ENCODE measurements around the gene VAMP7. TPM values are rescaled to one million over a fixed set of nuclear protein-coding genes. Genes with fewer than 3 reads are reported as not detected.

Gene VAMP7
- total and polyA plus RNA-seq, 10 of the 15 experiments (the other 5 are each of a cell fraction or from before 2014, with no cell fraction given), result 15.1 to 52.4 (median 35.8) TPM

DNA sequence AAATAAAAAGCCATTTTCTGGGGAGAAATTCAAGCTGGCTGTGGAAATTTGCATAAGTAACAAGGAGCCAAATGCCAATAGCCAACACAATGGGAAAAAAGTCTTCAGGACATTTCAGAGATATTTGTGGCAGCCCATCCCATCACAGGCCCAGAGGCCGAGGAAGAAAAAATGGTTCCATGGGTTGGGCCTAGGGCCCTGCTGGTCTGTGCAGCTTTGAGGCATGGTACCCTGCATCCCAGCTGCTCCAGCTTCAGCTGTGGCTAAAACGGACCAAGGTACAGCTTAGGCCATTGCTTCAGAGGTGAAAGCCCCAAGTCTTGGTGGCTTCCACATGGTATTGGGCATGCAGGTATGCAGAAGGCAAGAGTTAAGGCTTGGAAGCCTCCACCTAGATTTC is 102.2 kb downstream of the VAMP7 start:
- no peak for TF ChIP-seq POU2F2 (IDR thresholded peaks at IDR 0.05; ENCODE audit: borderline replicate concordance, low read depth, low read length)
- TF ChIP-seq, protein P1, sequence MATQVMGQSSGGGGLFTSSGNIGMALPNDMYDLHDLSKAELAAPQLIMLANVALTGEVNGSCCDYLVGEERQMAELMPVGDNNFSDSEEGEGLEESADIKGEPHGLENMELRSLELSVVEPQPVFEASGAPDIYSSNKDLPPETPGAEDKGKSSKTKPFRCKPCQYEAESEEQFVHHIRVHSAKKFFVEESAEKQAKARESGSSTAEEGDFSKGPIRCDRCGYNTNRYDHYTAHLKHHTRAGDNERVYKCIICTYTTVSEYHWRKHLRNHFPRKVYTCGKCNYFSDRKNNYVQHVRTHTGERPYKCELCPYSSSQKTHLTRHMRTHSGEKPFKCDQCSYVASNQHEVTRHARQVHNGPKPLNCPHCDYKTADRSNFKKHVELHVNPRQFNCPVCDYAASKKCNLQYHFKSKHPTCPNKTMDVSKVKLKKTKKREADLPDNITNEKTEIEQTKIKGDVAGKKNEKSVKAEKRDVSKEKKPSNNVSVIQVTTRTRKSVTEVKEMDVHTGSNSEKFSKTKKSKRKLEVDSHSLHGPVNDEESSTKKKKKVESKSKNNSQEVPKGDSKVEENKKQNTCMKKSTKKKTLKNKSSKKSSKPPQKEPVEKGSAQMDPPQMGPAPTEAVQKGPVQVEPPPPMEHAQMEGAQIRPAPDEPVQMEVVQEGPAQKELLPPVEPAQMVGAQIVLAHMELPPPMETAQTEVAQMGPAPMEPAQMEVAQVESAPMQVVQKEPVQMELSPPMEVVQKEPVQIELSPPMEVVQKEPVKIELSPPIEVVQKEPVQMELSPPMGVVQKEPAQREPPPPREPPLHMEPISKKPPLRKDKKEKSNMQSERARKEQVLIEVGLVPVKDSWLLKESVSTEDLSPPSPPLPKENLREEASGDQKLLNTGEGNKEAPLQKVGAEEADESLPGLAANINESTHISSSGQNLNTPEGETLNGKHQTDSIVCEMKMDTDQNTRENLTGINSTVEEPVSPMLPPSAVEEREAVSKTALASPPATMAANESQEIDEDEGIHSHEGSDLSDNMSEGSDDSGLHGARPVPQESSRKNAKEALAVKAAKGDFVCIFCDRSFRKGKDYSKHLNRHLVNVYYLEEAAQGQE (IDR thresholded peaks at IDR 0.05; ENCODE audit: low read depth, low read length), result no peak
- TF ChIP-seq CREM (IDR thresholded peaks at IDR 0.05; ENCODE audit: low read depth), result no peak
- TF ChIP-seq RUNX3 (IDR thresholded peaks at IDR 0.05; ENCODE audit: low read length), result no peak
- in situ Hi-C loops (cut with MboI), result no loop called here

DNA sequence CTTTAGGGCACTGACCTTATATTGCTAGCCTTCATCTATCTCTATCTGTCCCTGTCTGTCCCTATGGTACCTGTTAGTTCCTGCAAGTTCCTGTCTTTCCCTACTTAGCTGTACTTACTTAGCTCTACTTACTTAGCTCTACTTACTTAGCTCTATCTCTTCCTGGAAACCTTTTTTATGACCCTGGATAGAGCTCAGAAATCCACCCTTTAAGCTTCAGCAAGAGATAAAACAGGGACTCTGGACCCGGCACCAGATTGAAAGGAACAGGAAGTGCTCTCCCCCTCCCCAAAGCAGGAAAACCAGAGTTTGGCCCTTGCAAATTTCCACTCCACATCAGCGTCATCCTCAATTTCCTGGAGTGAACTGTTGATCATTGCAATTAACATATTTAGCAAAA is 104.1 kb downstream of the VAMP7 start:
- Histone ChIP-seq H3K79me2 (ENCODE audit: control insufficient read depth, insufficient read depth, low read length) (no peaks in the 10 kb centered on the region), H3K4me3 (no peak overlapping the region), H2AFZ (ENCODE audit: control insufficient read depth, low read depth, low read length) (no peak overlapping the region), H3K4me1 (ENCODE audit: control insufficient read depth, insufficient read depth, low read length) (no peaks in the 10 kb centered on the region), H4K20me1 (ENCODE audit: control insufficient read depth, insufficient read depth) (no peaks in the 10 kb centered on the region), H3K27ac (ENCODE audit: control insufficient read depth, insufficient read depth) (no peak overlapping the region), H3K27me3 (replicated peaks in 1 of 2; ENCODE audit: control insufficient read depth in 2 of 2, insufficient read depth in 2 of 2, low read length in 1 of 2) (no peaks in the 10 kb centered on the region), H3K4me2 (ENCODE audit: control insufficient read depth, insufficient read depth) (no peak overlapping the region), H3K36me3 (ENCODE audit: control insufficient read depth in 2 of 2, insufficient read depth in 2 of 2, low read length in 1 of 2) (no peaks in the 10 kb centered on the region), H3K9me3 (replicated peaks; ENCODE audit: control insufficient read depth, insufficient read depth, low read length) (no peaks in the 10 kb centered on the region; the same call in 2 of the 3 replicates), H3K9ac (ENCODE audit: control insufficient read depth, insufficient read depth, low read length) (no peak overlapping the region)
- ChIA-PET RAD21 (ENCODE audit: unreplicated experiment) (no interaction called here), CTCF (no interaction called here), SMC1A (ENCODE audit: uncharacterized antibody, unreplicated experiment) (no interaction called here), POLR2A (no interaction called here)
- DNase-seq (ENCODE audit: low read depth, low spot score) (no peak), FAIRE-seq (no peak), ATAC-seq (no peak)
- WGBS (ENCODE audit: insufficient coverage, insufficient replicate concordance, low lambda C conversion rate, missing lambda C conversion rate), result 44% methylated on average over 2 of the region's 2 CpGs
- no TSS peak for BruUV-seq (replicated peaks)
- TF ChIP-seq, protein P2, sequence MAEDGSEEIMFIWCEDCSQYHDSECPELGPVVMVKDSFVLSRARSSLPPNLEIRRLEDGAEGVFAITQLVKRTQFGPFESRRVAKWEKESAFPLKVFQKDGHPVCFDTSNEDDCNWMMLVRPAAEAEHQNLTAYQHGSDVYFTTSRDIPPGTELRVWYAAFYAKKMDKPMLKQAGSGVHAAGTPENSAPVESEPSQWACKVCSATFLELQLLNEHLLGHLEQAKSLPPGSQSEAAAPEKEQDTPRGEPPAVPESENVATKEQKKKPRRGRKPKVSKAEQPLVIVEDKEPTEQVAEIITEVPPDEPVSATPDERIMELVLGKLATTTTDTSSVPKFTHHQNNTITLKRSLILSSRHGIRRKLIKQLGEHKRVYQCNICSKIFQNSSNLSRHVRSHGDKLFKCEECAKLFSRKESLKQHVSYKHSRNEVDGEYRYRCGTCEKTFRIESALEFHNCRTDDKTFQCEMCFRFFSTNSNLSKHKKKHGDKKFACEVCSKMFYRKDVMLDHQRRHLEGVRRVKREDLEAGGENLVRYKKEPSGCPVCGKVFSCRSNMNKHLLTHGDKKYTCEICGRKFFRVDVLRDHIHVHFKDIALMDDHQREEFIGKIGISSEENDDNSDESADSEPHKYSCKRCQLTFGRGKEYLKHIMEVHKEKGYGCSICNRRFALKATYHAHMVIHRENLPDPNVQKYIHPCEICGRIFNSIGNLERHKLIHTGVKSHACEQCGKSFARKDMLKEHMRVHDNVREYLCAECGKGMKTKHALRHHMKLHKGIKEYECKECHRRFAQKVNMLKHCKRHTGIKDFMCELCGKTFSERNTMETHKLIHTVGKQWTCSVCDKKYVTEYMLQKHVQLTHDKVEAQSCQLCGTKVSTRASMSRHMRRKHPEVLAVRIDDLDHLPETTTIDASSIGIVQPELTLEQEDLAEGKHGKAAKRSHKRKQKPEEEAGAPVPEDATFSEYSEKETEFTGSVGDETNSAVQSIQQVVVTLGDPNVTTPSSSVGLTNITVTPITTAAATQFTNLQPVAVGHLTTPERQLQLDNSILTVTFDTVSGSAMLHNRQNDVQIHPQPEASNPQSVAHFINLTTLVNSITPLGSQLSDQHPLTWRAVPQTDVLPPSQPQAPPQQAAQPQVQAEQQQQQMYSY (CRISPR knock-in tag; IDR thresholded peaks at IDR 0.05), result no peak
- TF ChIP-seq, protein P3, sequence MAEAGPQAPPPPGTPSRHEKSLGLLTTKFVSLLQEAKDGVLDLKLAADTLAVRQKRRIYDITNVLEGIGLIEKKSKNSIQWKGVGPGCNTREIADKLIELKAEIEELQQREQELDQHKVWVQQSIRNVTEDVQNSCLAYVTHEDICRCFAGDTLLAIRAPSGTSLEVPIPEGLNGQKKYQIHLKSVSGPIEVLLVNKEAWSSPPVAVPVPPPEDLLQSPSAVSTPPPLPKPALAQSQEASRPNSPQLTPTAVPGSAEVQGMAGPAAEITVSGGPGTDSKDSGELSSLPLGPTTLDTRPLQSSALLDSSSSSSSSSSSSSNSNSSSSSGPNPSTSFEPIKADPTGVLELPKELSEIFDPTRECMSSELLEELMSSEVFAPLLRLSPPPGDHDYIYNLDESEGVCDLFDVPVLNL (IDR thresholded peaks at IDR 0.05; ENCODE audit: low read depth, low read length), result no peak
- no peak for TF ChIP-seq ATF7 (IDR thresholded peaks at IDR 0.05; ENCODE audit: low read depth)
- intact Hi-C loops (cut with micrococcal nuclease; ENCODE audit: unreplicated experiment) (no loop called here), in situ Hi-C loops (cut with MboI) (no loop called here)

More for the DNA sequence above, 102.2 kb downstream of the VAMP7 start:
- ChIA-PET CTCF (no interaction called here), SMC1A (ENCODE audit: uncharacterized antibody, unreplicated experiment) (no interaction called here), POLR2A (no interaction called here), RAD21 (ENCODE audit: unreplicated experiment) (no interaction called here)
- FAIRE-seq, result no peak
- Histone ChIP-seq H3K79me2 (ENCODE audit: control insufficient read depth, insufficient read depth, low read length) (no peaks in the 10 kb centered on the region), H3K4me2 (ENCODE audit: control insufficient read depth, insufficient read depth) (no peak overlapping the region), H3K4me1 (ENCODE audit: control insufficient read depth, insufficient read depth, low read length) (no peaks in the 10 kb centered on the region), H2AFZ (ENCODE audit: control insufficient read depth, low read depth, low read length) (no peak overlapping the region), H3K9ac (ENCODE audit: control insufficient read depth, insufficient read depth, low read length) (no peak overlapping the region), H3K27me3 (replicated peaks in 1 of 2; ENCODE audit: control insufficient read depth in 2 of 2, insufficient read depth in 2 of 2, low read length in 1 of 2) (no peaks in the 10 kb centered on the region), H3K36me3 (ENCODE audit: control insufficient read depth in 2 of 2, insufficient read depth in 2 of 2, low read length in 1 of 2) (no peaks in the 10 kb centered on the region), H3K9me3 (replicated peaks; ENCODE audit: control insufficient read depth, insufficient read depth, low read length) (no peaks in the 10 kb centered on the region; the same call in 2 of the 3 replicates), H3K27ac (ENCODE audit: control insufficient read depth, insufficient read depth) (no peak overlapping the region), H4K20me1 (ENCODE audit: control insufficient read depth, insufficient read depth) (no peaks in the 10 kb centered on the region), H3K4me3 (no peak overlapping the region)
- ATAC-seq, result no peak
- BruUV-seq (replicated peaks), result no TSS peak
- no peak for DNase-seq (ENCODE audit: low read depth, low spot score)
- intact Hi-C loops (cut with micrococcal nuclease; ENCODE audit: unreplicated experiment), result no loop called here
- WGBS (ENCODE audit: insufficient coverage, insufficient replicate concordance, low lambda C conversion rate, missing lambda C conversion rate), result 31% methylated on average over 2 of the region's 2 CpGs

Data from GM12878 (cell line).